HG03039 (cell line): ENCODE measurements around the gene PRIM2.
A peak's percentile ranks its signal among the peaks of the same experiment; 100 is the strongest.
"Not testable (repeated sequence)": the region's sequence is repeated elsewhere in the genome, so short reads cannot be mapped to it uniquely, and the experiment has no call there.

Experiments
- ATAC-seq: cut with Tn5 transposase; IDR thresholded peaks from one replicate; pipeline ENCODE4 v1.9.1; 2021; ENCODE audit warnings: mild to moderate bottlenecking, moderate library complexity; ENCODE audit not compliant: unreplicated experiment

The PRIM2 gene

DNA sequence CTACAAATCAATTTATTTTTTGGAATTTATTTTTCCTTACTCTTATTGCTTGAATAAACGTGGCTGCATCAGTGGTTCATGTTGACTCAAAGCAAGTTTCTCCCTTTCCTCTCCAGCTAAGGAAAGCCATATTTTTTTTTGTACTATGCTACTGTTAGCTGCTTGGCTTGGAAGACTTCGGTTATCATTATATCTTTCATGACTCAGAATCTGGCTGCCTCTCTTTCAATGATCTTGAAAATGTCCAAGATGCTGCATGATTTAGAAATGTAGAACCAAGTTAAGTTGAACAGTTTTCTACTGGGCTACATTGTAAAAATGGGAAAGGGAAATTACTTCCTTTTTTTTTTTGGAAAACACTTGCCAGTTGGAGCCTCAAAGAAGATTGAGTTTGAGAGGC lies 44.9 kb downstream of the PRIM2 start:
- not testable (repeated sequence) for ATAC-seq

DNA sequence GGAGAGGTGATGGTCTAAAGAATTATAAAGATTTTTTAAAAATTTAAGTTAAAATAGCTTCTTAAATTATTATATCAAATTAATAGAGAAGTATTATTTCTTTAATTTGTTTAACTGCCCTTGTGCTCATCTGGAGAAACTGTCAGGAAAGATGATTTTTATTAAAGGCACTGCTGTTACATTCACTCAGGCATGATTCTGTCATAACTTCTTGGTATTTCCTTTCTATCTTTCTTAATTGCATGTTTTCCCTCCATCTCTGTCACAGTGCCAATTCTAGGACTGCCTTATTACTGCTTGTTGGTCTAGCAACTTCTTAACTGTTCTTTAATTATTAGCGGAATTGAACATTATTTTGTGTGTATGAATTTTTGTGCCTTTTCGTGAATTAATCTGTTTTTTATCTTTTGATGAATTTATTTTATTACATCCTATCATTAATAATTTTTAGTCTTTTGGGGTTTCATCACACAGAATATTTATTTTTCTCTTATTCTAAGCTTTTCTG lies 47.7 kb downstream of the PRIM2 start:
- not testable (repeated sequence) for ATAC-seq

DNA sequence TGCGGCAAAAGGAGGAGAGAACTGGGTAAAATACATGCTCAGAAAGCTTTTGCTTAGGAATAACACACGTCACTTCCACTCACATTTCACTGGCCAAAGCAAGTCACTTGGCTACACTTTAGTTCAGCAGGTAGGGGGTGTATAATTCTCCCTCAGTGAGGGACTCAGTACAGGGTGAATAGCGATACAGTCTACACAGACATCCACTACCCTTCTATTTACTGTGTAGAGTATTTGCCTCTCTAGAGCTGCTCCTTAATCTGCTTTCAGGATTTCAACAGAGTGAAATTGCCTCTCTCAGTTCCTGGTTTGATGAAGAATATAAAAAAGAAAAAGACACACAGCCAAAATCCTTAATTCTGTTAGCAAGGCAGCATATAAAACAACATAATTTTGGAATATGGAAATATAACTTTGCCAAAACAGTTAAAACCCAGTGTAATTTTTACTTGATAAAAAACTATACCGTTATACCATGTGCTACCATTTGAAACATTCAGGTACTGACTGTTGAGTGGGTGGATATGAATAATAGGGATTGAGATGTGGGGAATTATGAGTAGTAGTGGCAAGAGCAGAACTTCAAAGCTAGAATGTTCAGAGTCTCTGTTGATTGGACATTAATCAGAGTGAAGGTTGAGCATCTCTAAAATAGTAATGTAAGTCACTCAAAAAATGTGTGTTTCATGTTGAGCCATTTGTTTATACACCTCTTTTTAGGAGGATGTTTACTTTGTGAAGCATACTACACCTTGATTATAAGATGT lies 51.7 kb downstream of the PRIM2 start:
- not testable (repeated sequence) for ATAC-seq

DNA sequence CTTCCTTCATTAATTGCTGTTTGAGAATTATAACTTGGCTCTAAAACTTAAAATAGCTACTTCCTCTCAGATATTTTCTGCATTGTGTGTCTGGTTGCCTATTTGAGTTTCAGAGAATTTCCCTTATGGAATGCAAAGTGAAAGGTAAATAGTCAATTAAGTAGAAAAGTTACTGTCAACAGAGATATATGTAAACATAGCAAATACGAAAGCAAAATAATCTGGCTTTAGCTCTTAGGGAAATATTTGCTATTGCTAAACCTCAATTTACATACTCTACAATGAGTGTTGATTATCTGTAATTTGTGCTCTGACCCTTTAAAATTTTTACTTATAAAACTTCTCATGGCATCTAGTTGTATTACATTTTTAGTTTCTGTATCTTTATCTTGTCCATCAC lies 54.3 kb downstream of the PRIM2 start:
- ATAC-seq, result not testable (repeated sequence)

DNA sequence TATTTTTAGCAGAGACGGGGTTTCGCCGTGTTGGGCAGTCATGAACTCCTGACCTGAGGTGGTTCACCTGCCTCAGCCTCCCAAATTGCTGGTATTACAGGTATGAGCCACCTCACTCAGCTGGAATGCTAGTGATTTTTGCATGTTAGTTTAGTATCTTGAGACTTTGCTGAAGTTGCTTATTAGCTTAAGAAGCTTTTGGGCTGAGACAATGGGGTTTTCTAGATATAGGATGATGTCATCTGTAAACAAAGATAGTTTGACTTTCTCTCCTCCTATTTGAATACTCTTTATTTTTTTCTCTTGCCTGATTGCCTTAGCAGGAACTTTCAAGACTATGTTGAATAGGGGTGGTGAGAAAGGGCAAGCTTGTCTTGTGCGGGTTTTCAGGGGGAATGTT lies 57.3 kb downstream of the PRIM2 start:
- ATAC-seq, result not testable (repeated sequence)

DNA sequence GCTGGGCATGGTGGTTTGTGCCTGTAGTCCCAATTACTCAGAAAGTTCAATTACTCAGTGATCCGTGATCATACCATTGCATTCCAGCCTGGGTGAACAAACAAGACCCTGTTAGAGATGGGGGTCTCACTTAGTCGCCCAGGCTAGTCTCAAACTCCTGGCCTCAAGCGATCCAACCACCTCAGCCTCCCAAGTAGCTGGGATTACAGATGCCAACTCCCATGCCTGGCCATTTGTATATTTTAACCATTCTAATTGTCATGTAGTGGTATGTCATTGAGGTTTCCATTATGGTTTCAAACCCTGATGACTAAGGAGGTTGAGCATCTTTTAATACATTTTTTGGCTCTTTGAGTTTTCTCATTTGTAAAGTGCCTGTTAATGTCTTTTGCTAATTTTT lies 58.7 kb downstream of the PRIM2 start:
- ATAC-seq, result not testable (repeated sequence)

DNA sequence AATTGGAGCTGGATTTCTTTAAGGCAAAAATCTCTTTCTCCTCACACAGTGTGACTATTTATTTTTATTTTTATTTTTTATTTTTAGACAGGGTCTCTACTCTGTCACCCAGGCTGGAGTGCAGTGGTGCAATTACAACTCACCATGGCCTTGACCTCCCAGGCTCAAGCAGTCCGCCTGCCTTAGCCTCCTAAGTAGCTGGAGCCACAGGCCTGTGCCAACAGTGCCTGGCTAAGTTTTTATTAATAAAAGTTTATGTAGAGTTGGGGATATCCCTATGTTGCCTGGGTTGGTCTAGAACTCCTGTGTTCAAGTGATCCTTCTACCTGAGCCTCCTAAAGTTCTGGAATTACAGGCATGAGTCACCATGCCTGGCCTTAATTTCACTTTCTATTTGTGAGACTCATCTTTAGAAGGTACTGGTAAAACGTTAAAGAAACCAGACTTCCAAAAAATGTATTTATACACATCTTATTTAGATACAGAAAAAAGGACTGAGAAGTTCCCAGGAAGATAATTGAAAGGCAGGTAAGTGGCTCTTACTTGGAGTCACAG lies 71.7 kb downstream of the PRIM2 start:
- ATAC-seq, result peak; percentile 54

DNA sequence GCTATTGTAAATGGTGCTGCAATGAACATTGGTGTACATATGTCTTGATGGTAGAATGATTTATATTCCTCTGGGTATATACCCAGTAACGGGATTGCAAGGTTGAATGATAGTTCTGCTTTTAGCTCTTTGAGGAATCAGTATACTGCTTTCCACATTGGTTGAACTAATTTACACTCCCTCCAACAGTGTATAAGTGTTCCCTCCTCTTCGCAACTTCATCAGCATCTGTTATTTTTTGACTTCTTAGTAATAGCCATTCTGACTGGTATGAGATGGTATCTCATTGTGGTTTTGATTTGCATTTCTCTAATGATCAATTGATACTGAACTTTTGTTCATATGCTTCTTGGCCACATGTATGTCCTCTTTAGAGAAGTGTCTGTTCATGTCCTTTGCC lies 73.4 kb downstream of the PRIM2 start:
- ATAC-seq, result not testable (repeated sequence)

DNA sequence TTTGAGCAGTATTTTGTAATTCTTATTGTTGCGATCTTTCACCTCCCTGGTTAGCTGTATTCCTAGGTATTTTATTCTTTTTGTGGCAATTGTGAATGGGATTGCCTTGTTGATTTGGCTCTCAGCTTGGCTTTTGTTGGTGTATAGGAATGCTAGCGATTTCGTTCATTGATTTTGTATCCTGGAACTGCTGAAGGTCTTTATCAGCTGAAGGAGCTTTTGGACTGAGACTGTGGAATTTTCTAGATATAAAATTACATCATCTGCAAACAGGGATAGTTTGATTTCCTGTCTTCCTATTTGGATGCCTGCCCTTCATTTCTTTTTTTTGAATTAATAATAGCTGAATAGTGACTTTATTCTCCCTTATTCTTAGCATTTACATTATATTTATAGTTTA lies 74.6 kb downstream of the PRIM2 start:
- ATAC-seq, result not testable (repeated sequence)

DNA sequence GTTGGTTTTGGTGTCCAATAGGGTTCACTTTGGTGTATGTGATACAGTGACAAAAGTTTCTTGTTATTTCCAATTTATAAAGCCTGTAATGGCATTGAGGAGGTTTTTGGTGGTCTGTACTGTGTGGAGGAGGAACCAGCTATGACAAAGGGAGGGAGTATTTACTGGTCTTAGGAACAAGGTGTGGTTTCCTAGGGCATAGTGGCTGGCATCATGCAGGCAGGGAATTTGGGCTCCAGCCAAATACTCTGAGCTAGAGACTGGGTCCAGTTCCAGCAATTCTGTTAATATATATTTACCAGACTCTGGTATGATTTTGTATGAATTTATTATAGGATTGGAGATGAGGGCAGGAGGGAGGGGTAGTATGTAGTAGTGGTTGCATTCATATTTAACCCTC lies 101.9 kb downstream of the PRIM2 start:
- ATAC-seq, result not testable (repeated sequence)

DNA sequence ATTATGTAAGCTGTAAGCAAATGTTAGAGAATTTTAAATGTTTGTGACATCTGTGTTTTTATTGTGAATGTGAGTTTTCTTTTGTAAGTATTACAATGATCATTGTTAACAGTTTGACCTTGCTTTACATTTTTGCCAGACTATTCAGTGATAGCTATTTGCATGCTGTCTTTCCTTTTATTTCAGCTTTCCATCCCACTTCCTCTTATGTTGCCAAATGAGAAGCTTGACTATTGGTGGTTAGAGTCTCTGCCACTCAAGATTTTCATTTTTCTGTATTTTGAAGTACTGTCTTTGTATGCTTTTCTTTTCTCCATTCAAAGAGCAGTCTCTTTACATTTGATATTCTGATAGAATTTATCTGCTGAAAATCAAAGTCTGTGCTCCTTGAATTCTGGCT lies 104.1 kb downstream of the PRIM2 start:
- no peak for ATAC-seq

DNA sequence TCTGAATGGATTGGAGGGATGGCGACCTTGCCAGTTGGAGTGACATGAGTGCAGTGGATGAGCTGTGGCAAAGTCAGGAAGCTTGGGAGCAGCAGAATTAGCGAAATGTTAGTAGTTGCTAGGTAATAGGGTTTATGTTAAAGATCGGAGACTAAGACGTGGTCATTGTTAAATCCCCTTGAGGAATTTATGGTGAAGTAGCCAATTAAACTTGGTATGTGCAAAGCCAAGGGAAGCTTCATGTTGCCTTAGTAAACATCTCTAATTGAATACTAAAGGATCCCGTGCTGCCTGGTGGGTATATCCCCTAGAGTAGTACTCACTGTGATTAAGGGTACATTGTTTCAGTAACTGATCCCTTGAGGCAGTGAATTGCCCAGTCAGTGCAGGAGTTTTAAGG lies 106.0 kb downstream of the PRIM2 start:
- no peak for ATAC-seq

DNA sequence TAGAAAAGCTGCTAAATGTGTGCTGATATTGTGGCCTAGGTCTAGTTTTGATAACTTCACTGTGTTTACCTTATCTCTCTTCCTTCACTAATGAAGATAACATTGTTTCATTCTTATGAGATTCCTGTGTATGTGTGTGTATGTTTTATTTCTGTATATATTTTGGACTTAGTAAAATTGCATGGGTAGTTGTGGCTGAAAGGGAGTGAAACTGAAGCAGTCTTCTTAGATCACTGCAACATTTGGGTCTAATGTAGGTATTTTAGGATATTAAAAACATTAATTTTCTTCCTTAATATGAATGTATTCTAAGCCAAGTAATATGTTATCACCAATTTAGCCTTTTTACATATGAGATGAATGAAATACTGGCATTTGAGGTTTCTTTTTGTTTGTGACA lies 114.3 kb downstream of the PRIM2 start:
- ATAC-seq, result not testable (repeated sequence)

DNA sequence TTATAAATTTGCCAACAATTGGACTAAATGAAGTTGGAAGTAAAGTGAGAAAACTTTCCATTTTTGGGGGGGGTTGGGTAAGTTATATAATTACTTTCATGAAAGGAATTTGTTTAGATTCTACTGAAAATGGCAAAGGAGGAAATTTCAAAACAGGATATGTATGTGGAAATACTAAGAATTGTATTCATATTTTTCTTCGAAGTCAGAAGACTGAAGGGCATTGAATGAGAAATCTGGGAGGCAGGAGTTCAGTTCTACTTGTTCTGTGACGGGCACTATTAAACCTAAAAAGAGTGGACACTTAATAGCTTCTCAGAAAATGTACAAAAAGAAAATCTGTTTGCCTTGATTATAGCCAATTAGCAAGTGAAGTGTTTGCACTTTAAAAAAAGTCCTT lies 114.7 kb downstream of the PRIM2 start:
- ATAC-seq, result no peak

DNA sequence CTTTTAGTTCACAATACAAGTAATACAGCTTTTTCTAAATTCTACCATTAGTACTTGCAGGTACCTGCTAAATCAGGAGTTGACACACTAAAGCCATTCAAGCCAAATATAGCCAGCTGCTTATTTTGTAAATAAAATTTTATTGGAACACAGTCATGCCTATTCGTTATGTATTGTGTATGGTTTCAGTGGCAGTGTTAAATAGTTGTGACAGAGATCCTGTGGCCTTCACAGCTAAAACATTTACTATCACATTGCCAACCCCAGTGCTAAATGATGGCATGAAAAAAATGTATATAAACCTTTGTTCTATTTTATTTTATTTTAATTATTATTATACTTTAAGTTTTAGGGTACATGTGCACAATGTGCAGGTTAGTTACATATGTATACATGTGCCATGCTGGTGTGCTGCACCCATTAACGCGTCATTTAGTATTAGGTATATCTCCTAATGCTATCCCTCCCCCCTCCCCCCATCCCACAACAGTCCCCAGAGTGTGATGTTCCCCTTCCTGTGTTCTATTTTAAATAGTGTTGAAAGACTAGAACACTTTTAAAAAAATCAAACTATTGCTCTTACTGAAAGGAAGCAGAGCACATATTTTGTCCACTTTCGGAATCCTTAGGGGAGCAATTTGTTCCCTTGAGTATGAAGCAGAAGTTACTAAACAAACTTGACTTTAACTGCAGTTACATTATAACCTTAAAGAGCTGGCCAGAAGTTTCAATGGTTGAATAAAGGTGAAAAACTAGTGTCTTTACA lies 115.7 kb downstream of the PRIM2 start:
- ATAC-seq, result no peak

DNA sequence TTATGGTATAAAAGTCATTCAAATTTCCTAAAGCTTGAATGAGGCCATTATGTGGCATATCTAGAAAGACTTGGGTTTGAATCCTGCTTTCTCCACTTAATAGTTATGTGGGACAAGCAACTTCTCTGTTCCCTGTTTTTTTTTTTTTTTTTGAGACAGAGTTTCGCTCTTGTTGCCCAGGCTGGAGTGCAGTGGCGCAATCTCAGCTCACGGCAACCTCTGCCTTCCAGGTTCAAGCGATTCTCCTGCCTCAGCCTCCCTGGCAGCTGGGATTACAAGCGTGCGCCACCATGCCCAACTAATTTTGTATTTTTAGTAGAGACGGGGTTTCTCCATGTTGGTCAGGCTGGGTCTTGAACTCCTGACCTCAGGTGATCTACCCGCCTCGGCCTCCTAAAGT lies 116.4 kb downstream of the PRIM2 start:
- ATAC-seq, result not testable (repeated sequence)

DNA sequence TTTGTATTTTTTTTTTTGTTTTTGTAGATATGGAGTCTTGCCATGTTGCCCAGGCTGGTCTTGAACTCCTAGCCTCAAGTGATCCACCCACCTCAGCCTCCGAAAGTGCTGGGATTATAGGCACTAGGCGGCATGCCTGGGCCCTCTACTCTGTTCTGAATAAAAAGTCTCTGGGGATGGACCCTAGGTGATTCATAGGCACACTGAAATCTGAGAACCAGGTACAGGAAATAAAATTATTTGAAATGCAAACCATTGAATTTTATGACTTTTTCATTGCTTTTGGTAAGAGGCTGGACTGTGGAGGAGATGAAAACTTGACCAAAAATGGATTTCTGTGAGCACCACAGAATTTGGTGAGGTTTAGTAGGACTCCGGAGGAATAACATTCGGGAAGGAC lies 117.5 kb downstream of the PRIM2 start:
- ATAC-seq, result no peak

DNA sequence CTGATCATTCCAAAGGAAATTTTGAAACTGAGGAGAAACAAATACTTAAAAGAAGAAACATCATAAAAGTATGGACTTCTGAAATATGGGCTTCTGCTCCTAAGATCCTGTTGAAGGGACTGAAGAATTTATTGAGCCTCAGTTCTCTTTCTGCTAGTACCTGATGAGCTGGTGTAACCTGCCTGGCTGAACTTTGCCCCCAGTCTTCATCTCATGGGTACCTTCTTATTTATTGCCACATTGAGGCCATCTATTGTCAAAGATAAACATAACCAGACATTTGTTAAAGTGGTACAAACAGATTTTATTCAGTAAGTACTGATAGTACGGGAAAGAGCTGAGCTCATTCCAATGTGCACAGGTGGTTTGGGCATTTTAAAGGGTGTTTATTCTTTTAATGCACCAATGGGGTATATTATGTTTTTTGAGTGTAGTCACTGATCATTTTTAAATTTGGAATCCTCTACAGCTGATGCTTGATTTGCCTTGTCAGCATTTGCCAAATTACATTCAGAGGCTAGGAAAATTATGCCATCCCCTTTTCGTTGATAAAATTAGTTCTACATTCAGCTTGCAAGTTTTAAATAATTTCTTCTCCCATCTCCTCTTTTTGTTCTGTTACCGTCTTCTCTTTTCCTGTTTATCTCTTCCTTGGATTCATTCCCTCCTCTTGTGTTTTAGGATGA lies 118.2 kb downstream of the PRIM2 start:
- ATAC-seq, result no peak

DNA sequence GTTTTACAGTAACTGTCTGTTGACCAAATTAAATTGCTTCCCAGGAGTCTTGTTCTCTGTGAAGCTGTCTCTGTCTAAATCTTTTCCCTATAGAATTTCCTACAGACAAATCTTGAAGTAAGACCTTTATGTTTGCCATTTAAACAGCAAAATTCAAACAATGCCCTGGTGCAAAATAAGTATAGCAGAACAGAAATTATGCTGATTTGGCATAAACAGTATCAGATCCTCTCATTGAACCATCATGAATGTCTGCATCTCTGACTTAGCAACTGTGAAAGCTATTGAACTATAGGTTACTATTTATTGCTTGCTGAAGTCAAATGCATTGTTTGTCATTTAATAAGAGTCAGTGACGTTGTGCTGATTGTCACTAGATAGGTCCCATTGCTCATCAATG lies 123.3 kb downstream of the PRIM2 start:
- ATAC-seq, result not testable (repeated sequence)

DNA sequence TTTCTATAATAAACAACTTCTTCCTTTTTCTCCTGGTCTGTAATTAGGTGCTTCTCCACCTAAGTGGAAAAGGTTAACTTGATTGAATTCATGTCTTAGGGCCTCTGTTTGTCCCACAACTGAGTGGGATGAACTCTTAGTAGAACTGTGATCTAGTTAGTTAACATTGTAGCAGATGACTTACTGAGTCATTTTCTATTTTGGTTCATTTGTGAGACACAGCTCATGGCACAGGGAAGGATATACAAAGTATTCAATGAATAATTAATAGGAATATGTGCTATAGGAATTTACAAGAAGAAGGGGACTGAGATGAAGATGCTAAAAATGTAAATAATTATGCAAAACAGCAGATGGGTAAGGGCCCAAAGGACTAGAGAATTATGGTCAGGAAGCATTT lies 124.7 kb downstream of the PRIM2 start:
- ATAC-seq, result not testable (repeated sequence)

DNA sequence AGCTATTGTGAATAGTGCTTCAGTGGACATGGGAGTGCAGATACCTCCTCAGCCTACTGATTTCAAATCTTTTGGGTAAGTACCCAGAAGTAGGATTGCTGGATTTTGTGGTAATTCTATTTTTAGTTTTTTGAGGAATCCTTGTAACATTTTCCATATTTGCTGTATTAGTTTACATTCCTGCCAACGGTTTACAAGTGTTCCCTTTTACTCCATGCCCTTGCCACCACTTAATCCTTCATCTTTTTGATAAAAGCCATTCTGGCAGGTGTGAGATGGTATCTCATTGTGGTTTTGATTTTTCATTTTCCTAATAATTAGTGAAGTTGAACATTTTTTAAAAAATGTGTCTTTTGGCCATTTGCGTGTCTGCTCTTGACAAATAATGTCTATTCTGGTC lies 125.8 kb downstream of the PRIM2 start:
- not testable (repeated sequence) for ATAC-seq
